K562 (cell line): ENCODE results near the gene PIN1. TPM values are rescaled to one million over a fixed set of nuclear protein-coding genes. Genes with fewer than 3 reads are reported as not detected.
A peak's percentile ranks its signal among the peaks of the same experiment; 100 is the strongest.

Experiments
- DACH1 ChIP-seq: fragments of 450-650 bp; IDR thresholded peaks from 2 replicates; pipeline ENCODE4 v1.6.1; 2018; ENCODE audit not compliant: partially characterized antibody
- E2F8 ChIP-seq: fragments of 450-650 bp; IDR thresholded peaks from 2 replicates; pipeline ENCODE4 v1.7.1; 2018; ENCODE audit warnings: mild to moderate bottlenecking, low read depth; ENCODE audit not compliant: partially characterized antibody
- GABPA ChIP-seq: fragments of 200-800 bp; sonication (Bioruptor generic); conservative IDR thresholded peaks from 2 replicates; pipeline ENCODE4 v1.6.1; 2016; ENCODE audit warnings: low read depth, missing genetic modification characterization, missing compliant biosample characterization
- KDM5B ChIP-seq: fragments of 200-600 bp; sonication (generic); IDR thresholded peaks from 2 replicates; pipeline ENCODE4 v1.6.1; 2012; ENCODE audit warnings: low read depth, mild to moderate bottlenecking, moderate library complexity, low read length, control low read depth, inconsistent platforms; ENCODE audit not compliant: insufficient replicate concordance
- LCOR ChIP-seq: sonication (generic); formaldehyde crosslinking; IDR thresholded peaks from 2 replicates; pipeline ENCODE4 v1.8.0; 2022; ENCODE audit warnings: mild to moderate bottlenecking, missing genetic modification reagents
- NKRF ChIP-seq: fragments of 450-650 bp; IDR thresholded peaks from 2 replicates; pipeline ENCODE4 v1.6.1; 2016; ENCODE audit warnings: borderline replicate concordance
- PKNOX1 ChIP-seq: fragments of 450-650 bp; IDR thresholded peaks from 2 replicates; pipeline ENCODE4 v1.6.1; 2016
- POLR2AphosphoS5 ChIP-seq: IDR thresholded peaks from 2 replicates; pipeline ENCODE4 v1.6.1; 2011; ENCODE audit warnings: mild to moderate bottlenecking, low read depth, low read length, moderate library complexity; ENCODE audit not compliant: control insufficient read depth, insufficient read depth
- RHOXF2B ChIP-seq: fragments of 250-450 bp; sonication (Bioruptor Pico); conservative IDR thresholded peaks from 2 replicates; pipeline ENCODE4 v1.5.1; 2021
- SUPT5H ChIP-seq: fragments of 450-650 bp; IDR thresholded peaks from 2 replicates; pipeline ENCODE4 v1.6.1; 2016
- USF2 ChIP-seq: sonication (generic); formaldehyde crosslinking; IDR thresholded peaks from 2 replicates; pipeline ENCODE4 v1.5.0; 2020; ENCODE audit warnings: missing genetic modification reagents
- ZMIZ1 ChIP-seq, 2 experiments: fragments of 150-350 bp in 1 of 2; IDR thresholded peaks; 2 replicates each; pipeline ENCODE4 v1.6.1; 2012 to 2016; ENCODE audit warnings: low read depth in 2 of 2, low read length in 2 of 2, mild to moderate bottlenecking in 1 of 2, moderate library complexity in 1 of 2
- ZNF449 ChIP-seq: fragments of 250-450 bp; sonication (Bioruptor Pico); IDR thresholded peaks from 2 replicates; pipeline ENCODE4 v1.8.0; 2022; ENCODE audit warnings: moderate library complexity, mild to moderate bottlenecking, inconsistent platforms
- polyA plus RNA-seq, 8 experiments: library from polyadenylated mRNA; depleted of rRNA in 4 of 8; stranded (reverse) in 5 of 8; unstranded in 3 of 8; fragments of >200 nt; fragmentation: Nextera tagmentation in 2 of 8; fragmentation: Illumina TruSeq in 1 of 8; extraction: Ambion mirVana in 2 of 8; extraction: Trizol in 1 of 8; gene quantifications; 2 replicates each; pipeline versions ENCODE4 v1.2.1 to v1.2.3, GENCODE V29; 2011 to 2014; ENCODE audit warnings: inconsistent platforms in 1 of 8, missing spikeins in 1 of 8
- total RNA-seq, 7 experiments: library from RNA; depleted of rRNA in 6 of 7; stranded (reverse); fragments of >200 nt in 6 of 7; fragmentation: Illumina TruSeq in 2 of 7; extraction: Trizol in 2 of 7; gene quantifications; 2 replicates each; pipeline versions ENCODE4 v1.2.1 to v1.2.3, GENCODE V29; 2011 to 2021; ENCODE audit warnings: low replicate concordance in 1 of 7

Gene PIN1
- total and polyA plus RNA-seq, 9 of the 15 experiments (the other 6 are each of a cell fraction or from before 2014, with no cell fraction given) = 1.6 to 178 (median 42.5) TPM

GRCh38 chr19:9827289-9828238, 7.6 kb upstream of the PIN1 start, which contains the start of gene UBL5 (continued):
- TF ChIP-seq PKNOX1 (peak; percentile 84), SUPT5H (peak; percentile 97), USF2 (CRISPR knock-in tag) (peak; percentile 58), RHOXF2B (CRISPR knock-in tag) (no peak), POLR2AphosphoS5 (peak; percentile 92), E2F8 (peak; percentile 89), ZMIZ1 (IDR thresholded peaks at IDR 0.05; ENCODE audit: low read depth in 2 of 2, low read length in 2 of 2) (peak in 1 of 2 experiments; percentile 16; a peak in 1 of 4 replicates), KDM5B (peak; percentile 88), GABPA (tag) (peak; percentile 99), LCOR (CRISPR knock-in tag) (no peak), DACH1 (no peak), ZNF449 (CRISPR knock-in tag) (no peak), NKRF (peak; percentile 99)
